IMR-90 (cell line): ENCODE results near the gene CCL20. TPM values are rescaled to one million over a fixed set of nuclear protein-coding genes. Genes with fewer than 3 reads are reported as not detected.

Experiments
- ATAC-seq: fragments of 200-7000 bp; cut with Tn5 transposase; 2 replicates; pipeline ENCODE4 v1.9.1; 2020; ENCODE audit warnings: low read depth, mild to moderate bottlenecking, moderate library complexity
- BruUV-seq: library from RNA; stranded (reverse); fragments of 400-500 nt; replicated peaks from 2 replicates; lab custom pipeline; 2021; lab: Mats Ljungman, UMichigan
- CTCF ChIA-PET: fragments of 300-600 bp; formaldehyde crosslinking; extraction: SDS; loops from one replicate; lab custom pipeline; 2021; ENCODE audit warnings: antibody characterized with exemption; lab: Yijun Ruan, JAX
- POLR2A ChIA-PET: fragments of 300-600 bp; sonication (Branson Sonifier 250); formaldehyde crosslinking; loops from one replicate; lab custom pipeline; 2022; ENCODE audit warnings: antibody characterized with exemption; ENCODE audit not compliant: unreplicated experiment; lab: Charles Lee
- DNase-seq: peaks from one replicate; pipeline ENCODE4 v3.0.0; 2013
- H2AFZ ChIP-seq: replicated peaks from 2 replicates; pipeline ENCODE3; 2013; ENCODE audit warnings: low read length, mild to moderate bottlenecking; ENCODE audit not compliant: poor library complexity
- H2AK5ac ChIP-seq: 2 replicates; pipeline ENCODE4 v1.6.1; 2013; ENCODE audit warnings: low read depth, low read length, inconsistent platforms
- H2AK9ac ChIP-seq: replicated peaks from 2 replicates; pipeline ENCODE3; 2013; ENCODE audit warnings: mild to moderate bottlenecking, low read depth, low read length, moderate library complexity; ENCODE audit not compliant: poor library complexity
- H2BK120ac ChIP-seq: 2 replicates; pipeline ENCODE4 v1.6.1; 2013; ENCODE audit warnings: low read depth, low read length, inconsistent platforms
- H2BK15ac ChIP-seq: 3 replicates; pipeline ENCODE4 v1.6.1; 2013; ENCODE audit warnings: low read depth, low read length, inconsistent platforms
- H2BK20ac ChIP-seq: 2 replicates; pipeline ENCODE4 v1.6.1; 2013; ENCODE audit warnings: low read depth, mild to moderate bottlenecking, inconsistent platforms, low read length, moderate library complexity
- H2BK5ac ChIP-seq: 2 replicates; pipeline ENCODE4 v1.6.1; 2013; ENCODE audit warnings: mild to moderate bottlenecking, low read depth, low read length, inconsistent platforms; ENCODE audit not compliant: poor library complexity, severe bottlenecking
- H3K14ac ChIP-seq: replicated peaks from 2 replicates; pipeline ENCODE4 v1.6.1; 2013; ENCODE audit warnings: low read depth, low read length, inconsistent platforms
- H3K18ac ChIP-seq: 2 replicates; pipeline ENCODE4 v1.6.1; 2013; ENCODE audit warnings: low read depth, low read length, control low read depth
- H3K23ac ChIP-seq: 2 replicates; pipeline ENCODE4 v1.6.1; 2013; ENCODE audit warnings: low read depth, low read length, inconsistent platforms
- H3K27ac ChIP-seq: 2 replicates; pipeline ENCODE4 v1.5.1; 2013; ENCODE audit warnings: mild to moderate bottlenecking, control low read depth, low read length; ENCODE audit not compliant: insufficient read depth
- H3K27me3 ChIP-seq: 2 replicates; pipeline ENCODE4 v1.6.1; 2013; ENCODE audit warnings: low read length; ENCODE audit not compliant: control insufficient read depth, insufficient read depth
- H3K36me3 ChIP-seq: 2 replicates; pipeline ENCODE4 v1.6.1; 2013; ENCODE audit warnings: low read length, mixed read lengths; ENCODE audit not compliant: control insufficient read depth, insufficient read depth
- H3K4ac ChIP-seq: 2 replicates; pipeline ENCODE4 v1.6.1; 2013; ENCODE audit warnings: low read depth, low read length, inconsistent platforms
- H3K4me1 ChIP-seq: 2 replicates; pipeline ENCODE4 v1.6.1; 2013; ENCODE audit warnings: low read length, mixed read lengths; ENCODE audit not compliant: control insufficient read depth, insufficient read depth
- H3K4me2 ChIP-seq: 2 replicates; pipeline ENCODE4 v1.6.1; 2013; ENCODE audit warnings: low read depth, mild to moderate bottlenecking, control low read depth, low read length, moderate library complexity
- H3K4me3 ChIP-seq: 2 replicates; pipeline ENCODE4 v1.5.1; 2013; ENCODE audit warnings: low read depth, mild to moderate bottlenecking, control low read depth, low read length, moderate library complexity; ENCODE audit not compliant: insufficient read depth
- H3K56ac ChIP-seq: 2 replicates; pipeline ENCODE4 v1.6.1; 2013; ENCODE audit warnings: low read length, inconsistent platforms; ENCODE audit not compliant: insufficient read depth; ENCODE audit errors: extremely low read depth
- H3K79me1 ChIP-seq, 2 experiments: 2 replicates each; pipeline ENCODE4 v1.6.1; 2013; ENCODE audit warnings: low read length in 2 of 2, inconsistent platforms in 1 of 2, low read depth in 1 of 2
- H3K9ac ChIP-seq: 2 replicates; pipeline ENCODE4 v1.6.1; 2013; ENCODE audit warnings: low read depth, low read length, control low read depth
- H3K9me1 ChIP-seq: 2 replicates; pipeline ENCODE4 v1.6.1; 2013; ENCODE audit warnings: low read length, inconsistent platforms; ENCODE audit not compliant: insufficient read depth
- H3K9me3 ChIP-seq: 2 replicates; pipeline ENCODE4 v1.6.1; 2013; ENCODE audit warnings: low read length; ENCODE audit not compliant: control insufficient read depth, insufficient read depth
- H4K20me1 ChIP-seq: 2 replicates; pipeline ENCODE4 v1.6.1; 2013; ENCODE audit warnings: low read length, inconsistent platforms; ENCODE audit not compliant: insufficient read depth
- H4K5ac ChIP-seq: 2 replicates; pipeline ENCODE4 v1.6.1; 2013; ENCODE audit warnings: mild to moderate bottlenecking, low read depth, low read length, control low read depth
- H4K8ac ChIP-seq, 2 experiments: 2 replicates each; pipeline ENCODE4 v1.6.1; 2013; ENCODE audit warnings: low read depth in 2 of 2, low read length in 2 of 2, control low read depth in 1 of 2, inconsistent platforms in 1 of 2
- H4K91ac ChIP-seq: 2 replicates; pipeline ENCODE4 v1.6.1; 2013; ENCODE audit warnings: low read depth, low read length, inconsistent platforms; ENCODE audit not compliant: insufficient read depth
- CEBPB ChIP-seq: IDR thresholded peaks from 2 replicates; pipeline ENCODE4 v1.6.1; 2012; ENCODE audit warnings: low read depth, low read length, improper control_type of control experiment
- CHD1 ChIP-seq: IDR thresholded peaks from 2 replicates; pipeline ENCODE4 v1.6.1; 2012; ENCODE audit warnings: low read depth, low read length, improper control_type of control experiment
- FOS ChIP-seq: fragments of 150-350 bp; IDR thresholded peaks from 2 replicates; pipeline ENCODE4 v1.6.1; 2016; ENCODE audit warnings: low read depth, low read length
- MAFK ChIP-seq: IDR thresholded peaks from 2 replicates; pipeline ENCODE4 v1.6.1; 2012; ENCODE audit warnings: low read depth, low read length, improper control_type of control experiment
- MAZ ChIP-seq: IDR thresholded peaks from 2 replicates; pipeline ENCODE4 v1.6.1; 2012; ENCODE audit warnings: low read depth, mild to moderate bottlenecking, low read length, improper control_type of control experiment, moderate library complexity, borderline replicate concordance
- NFE2L2 ChIP-seq: fragments of 150-350 bp; IDR thresholded peaks from 2 replicates; pipeline ENCODE4 v1.6.1; 2016; ENCODE audit warnings: low read depth, mild to moderate bottlenecking, low read length
- RFX5 ChIP-seq: IDR thresholded peaks from 2 replicates; pipeline ENCODE4 v1.8.0; 2012; ENCODE audit warnings: low read depth, mild to moderate bottlenecking, low read length, moderate library complexity
- SMC3 ChIP-seq: fragments of 150-350 bp; IDR thresholded peaks from 2 replicates; pipeline ENCODE4 v1.6.1; 2016; ENCODE audit warnings: low read depth, mild to moderate bottlenecking, antibody characterized with exemption, low read length, moderate library complexity
- WGBS, 2 experiments: methylation state at CpG; one replicate each; pipeline versions ENCODE4 v1.1.5 to v1.1.7; 2013; ENCODE audit warnings: missing lambda C conversion rate in 2 of 2; ENCODE audit not compliant: insufficient read length in 1 of 2; ENCODE audit errors: extremely low coverage in 2 of 2; 5-methylcytosine and 5-hydroxymethylcytosine counted together
- dilution Hi-C: fragments of 300-500 bp; cut with HindIII; formaldehyde crosslinking; loops from one replicate; pipeline ENCODE4 v1.14.3; 2018; ENCODE audit warnings: low sequenced_read_pairs; ENCODE audit not compliant: unreplicated experiment
- in situ Hi-C: fragments of 300-500 bp; cut with MboI; formaldehyde crosslinking; loops from 3 replicates; pipeline ENCODE4 v1.14.3; 2019; ENCODE audit warnings: low sequenced_read_pairs, inconsistent platforms, mixed read lengths
- intact Hi-C: fragments of 100-400 bp; cut with micrococcal nuclease; formaldehyde crosslinking; loops from 2 replicates; pipeline ENCODE4 v1.10.0; 2022
- polyA plus RNA-seq, 3 experiments: library from polyadenylated mRNA; depleted of rRNA; stranded (reverse); fragments of >200 nt; gene quantifications; 2 replicates each; pipeline ENCODE4 v1.2.3, GENCODE V29; 2012; ENCODE audit warnings: low replicate concordance in 1 of 3
- total RNA-seq: library from RNA; depleted of rRNA; stranded (reverse); fragments of >200 nt; gene quantifications from 2 replicates; pipeline ENCODE4 v1.2.3, GENCODE V29; 2012

The CCL20 gene
- total and polyA plus RNA-seq, 2 of the 4 experiments (the other 2 are of a cell fraction): not detected

DNA sequence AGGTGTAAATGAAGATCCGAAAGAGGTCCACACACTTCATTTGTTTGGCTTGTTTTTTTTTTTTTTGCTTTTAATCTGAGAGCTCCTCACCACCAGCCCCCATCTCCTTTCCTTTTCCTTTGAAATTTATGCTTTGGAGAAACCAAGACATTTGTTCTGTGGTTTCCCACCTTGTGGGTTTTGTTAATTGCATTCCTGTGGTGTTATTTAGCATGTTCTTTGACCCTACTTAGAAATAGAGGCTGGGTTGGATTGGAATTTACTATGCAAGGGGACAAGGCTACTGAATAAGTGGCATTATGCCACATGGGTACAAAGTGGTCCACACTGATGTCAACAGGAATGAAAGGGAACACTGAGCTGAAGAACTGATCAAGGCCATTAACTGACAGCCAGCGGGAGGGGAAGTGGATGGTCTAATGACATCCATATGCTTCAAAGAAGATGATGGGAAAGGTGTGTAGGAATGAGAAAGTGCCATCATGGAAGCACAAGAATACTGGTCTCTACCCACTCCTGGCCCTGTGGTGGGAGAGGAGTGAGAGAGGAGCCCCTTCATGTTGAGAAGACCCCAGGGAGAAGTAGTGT lies 8.9 kb downstream of the CCL20 start:
- dilution Hi-C loops: no loop called here
- H2AFZ ChIP-seq: no peak overlapping the region
- no peak overlapping the region for H2AK9ac ChIP-seq
- no peak overlapping the region for H2BK120ac ChIP-seq
- no peak overlapping the region for H3K4ac ChIP-seq
- H3K14ac ChIP-seq: no peak overlapping the region
- H3K23ac ChIP-seq: no peak overlapping the region
- H3K9me3 ChIP-seq: no peaks in the 10 kb centered on the region
- H3K4me3 ChIP-seq: no peak overlapping the region
- intact Hi-C loops: no loop called here
- H3K27me3 ChIP-seq: no peaks in the 10 kb centered on the region
- H2AK5ac ChIP-seq: no peak overlapping the region; the same call in 1 of the 2 replicates
- H3K36me3 ChIP-seq: no peaks in the 10 kb centered on the region
- no TSS peak for BruUV-seq
- H3K9me1 ChIP-seq: peaks cover 9% of the 10 kb centered on the region
- no peak overlapping the region for H3K9ac ChIP-seq
- H4K91ac ChIP-seq: no peak overlapping the region
- no peak overlapping the region for H3K4me2 ChIP-seq
- POLR2A ChIA-PET: no interaction called here
- H2BK15ac ChIP-seq: no peak overlapping the region
- H3K27ac ChIP-seq: no peak overlapping the region
- H3K56ac ChIP-seq: no peak overlapping the region
- no peak overlapping the region for H3K18ac ChIP-seq
- ATAC-seq (no peak), DNase-seq (no peak)
- in situ Hi-C loops: no loop called here
- H4K8ac ChIP-seq: no peak overlapping the region
- 0 out of 2 replicates have a peak, but pooled peaks cover 4% of the 10 kb centered on the region for H4K20me1 ChIP-seq
- H2BK20ac ChIP-seq: no peak overlapping the region
- no CpG with 5 or more reads among the region's 2 CpGs for WGBS, 2 experiments
- H3K4me1 ChIP-seq: peaks cover 3% of the 10 kb centered on the region; the same call in 1 of the 2 replicates
- CTCF ChIA-PET: no interaction called here
- no peak overlapping the region for H4K5ac ChIP-seq
- no peak overlapping the region for H2BK5ac ChIP-seq
- TF ChIP-seq MAFK (no peak), RFX5 (no peak), FOS (no peak), CHD1 (no peak), SMC3 (no peak), NFE2L2 (no peak), MAZ (no peak), CEBPB (no peak)
- H3K79me1 ChIP-seq: no peaks in the 10 kb centered on the region
